HG02571 (cell line): ENCODE data around the gene SERPINB10.
"Not testable (repeated sequence)": the region's sequence is repeated elsewhere in the genome, so short reads cannot be mapped to it uniquely, and the experiment has no call there.

ENCODE experiments used
- ATAC-seq: cut with Tn5 transposase; IDR thresholded peaks from one replicate; pipeline ENCODE4 v1.9.1; 2021; ENCODE audit warnings: mild to moderate bottlenecking, moderate library complexity; ENCODE audit not compliant: unreplicated experiment

SERPINB10 gene

DNA sequence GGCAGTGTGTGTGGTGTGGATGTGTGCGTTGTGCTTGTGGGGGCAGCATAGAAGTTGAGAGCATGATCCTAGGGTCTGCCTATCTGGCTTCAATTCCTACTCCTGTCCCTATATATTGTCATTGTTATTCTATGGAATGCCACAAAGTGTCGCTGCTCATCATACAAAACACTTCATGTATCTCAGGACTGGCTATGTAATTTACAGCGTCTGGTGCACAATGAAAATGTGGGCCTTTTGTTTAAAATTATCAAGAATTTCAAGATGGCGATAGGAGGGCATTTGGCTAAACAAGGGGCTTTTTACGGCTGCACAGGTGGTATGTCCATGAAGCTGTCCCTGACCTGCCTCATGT lies 16.8 kb upstream of the SERPINB10 start:
- no peak for ATAC-seq

DNA sequence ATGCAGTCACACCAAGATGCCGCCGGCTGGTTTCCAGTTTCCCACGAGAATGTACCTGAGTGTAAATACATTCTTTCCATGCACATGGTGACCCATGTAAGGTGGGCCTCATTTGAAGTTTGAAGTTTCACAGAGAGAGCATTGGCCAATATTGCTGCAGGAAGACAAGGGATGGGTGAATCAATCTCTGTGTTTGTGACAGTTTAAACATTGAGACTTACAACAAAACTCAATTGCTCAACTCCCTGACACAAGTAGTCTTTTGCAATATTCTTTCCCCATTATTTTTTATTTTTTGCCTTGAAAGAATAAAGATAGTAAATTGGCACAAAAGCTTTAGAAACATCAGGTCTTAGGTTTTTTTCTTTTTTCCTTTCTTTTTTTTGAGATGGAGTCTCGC lies 15.2 kb upstream of the SERPINB10 start:
- no peak for ATAC-seq

DNA sequence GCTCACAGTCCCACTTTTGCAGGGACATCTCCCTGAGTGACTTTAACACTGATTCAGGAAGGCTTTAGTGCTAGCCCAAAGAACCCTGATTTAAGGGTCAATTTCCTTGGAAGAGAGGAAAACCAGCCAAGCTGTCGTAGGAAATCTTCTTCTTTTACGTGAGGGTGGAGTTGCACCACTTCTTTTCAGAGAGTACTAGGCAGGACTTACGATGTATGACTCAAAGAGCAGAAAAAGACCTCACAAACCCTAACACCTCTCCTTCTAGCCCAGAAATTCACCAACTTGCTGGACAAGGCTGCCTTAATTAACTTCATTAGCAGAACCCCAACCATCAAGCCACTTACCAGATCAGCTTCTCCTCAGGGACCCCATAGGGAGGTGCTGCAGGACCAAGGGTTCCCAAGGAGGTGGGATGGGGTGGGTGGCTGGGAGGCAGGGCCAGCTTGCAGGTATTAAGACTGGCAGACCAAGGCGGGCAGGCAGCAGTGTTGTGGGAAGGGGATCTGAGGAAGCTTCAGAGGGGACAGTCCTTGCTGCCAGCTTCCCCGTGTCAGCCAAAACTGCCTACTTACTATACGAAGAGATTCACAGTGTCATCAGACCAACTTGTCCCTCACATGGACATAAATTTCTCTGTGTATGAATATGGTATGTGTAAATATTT lies 13.5 kb upstream of the SERPINB10 start:
- ATAC-seq: no peak

DNA sequence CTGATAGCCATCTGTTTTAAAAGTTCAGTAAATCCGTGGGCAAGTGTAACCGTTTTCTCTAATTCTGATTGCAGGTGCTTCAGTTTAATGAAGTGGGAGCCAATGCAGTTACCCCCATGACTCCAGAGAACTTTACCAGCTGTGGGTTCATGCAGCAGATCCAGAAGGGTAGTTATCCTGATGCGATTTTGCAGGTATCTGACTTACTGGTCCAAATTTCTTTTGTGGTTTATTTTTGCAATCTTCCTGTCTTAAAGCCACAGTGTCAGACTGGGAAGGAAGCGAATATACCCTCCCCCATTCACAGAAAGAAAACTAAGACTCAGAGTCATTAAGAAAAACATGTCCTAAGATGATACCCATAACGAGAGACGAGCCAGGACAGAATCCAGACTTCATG lies 12.6 kb upstream of the SERPINB10 start:
- ATAC-seq: no peak

DNA sequence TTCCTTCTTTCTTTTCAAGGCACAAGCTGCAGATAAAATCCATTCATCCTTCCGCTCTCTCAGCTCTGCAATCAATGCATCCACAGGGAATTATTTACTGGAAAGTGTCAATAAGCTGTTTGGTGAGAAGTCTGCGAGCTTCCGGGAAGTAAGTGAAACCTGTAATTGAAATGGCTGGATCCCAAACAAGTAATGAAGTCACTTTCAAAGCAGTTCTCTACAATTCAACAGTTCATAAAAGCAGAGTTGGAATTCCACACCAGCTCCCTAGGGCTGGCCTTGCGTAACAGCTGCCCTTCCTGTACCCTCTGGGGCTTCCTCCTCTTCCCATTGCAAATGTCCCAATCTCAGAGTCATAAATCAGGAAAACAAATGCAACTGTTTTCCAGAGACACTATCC lies 10.7 kb upstream of the SERPINB10 start:
- no peak for ATAC-seq

DNA sequence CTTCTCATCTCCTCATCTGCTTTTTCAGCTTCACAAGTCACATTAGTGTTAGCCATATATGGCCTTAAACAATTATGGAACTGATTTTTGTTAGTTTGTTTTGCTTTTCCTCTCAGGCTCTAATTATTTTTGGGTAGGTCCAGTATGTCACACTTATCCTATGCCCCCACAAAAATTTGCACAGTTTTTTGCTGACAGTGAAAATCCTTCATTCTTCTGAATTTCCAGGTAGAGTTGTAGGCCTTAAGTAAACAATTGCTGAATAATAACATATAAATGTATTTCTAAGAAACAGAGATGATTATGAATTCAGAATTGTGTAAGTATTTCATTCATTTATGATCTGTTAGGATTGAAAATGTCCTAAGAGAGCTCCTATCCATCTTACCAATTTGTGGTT lies 8.6 kb upstream of the SERPINB10 start:
- ATAC-seq: no peak

DNA sequence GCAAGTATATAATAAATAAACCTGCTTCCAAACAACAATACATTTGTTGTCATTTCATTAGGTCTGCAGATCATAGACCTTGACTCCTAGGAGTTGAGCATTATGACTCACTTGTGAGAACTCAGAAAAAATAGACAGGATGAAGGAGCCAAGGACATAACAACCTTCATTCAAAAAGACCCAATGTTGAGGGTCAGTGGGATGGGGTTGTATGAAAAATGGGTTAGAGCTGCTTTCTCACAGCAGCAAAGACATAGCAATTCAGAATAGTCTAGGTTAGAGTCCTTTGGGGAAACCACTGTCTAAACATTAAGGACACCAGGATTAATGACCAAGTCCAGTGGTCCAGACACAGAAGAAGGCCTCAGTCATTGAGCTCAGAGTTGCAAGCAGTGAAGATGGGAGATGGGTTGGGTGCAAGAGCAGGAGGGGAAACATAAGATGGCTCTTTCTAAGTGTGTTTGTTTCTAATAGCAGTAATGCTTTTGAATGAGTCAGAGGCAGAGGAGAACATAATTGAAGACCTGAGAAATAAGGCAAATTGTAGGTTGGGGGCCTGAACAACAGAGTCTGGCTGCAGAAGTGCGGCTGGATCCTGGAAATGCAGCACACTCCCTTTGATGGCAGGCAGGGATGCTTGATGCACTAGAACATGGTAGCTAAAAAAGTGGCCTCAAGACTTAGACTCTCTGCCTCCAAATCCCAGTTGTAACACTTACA lies 3.7 kb upstream of the SERPINB10 start:
- ATAC-seq: no peak

DNA sequence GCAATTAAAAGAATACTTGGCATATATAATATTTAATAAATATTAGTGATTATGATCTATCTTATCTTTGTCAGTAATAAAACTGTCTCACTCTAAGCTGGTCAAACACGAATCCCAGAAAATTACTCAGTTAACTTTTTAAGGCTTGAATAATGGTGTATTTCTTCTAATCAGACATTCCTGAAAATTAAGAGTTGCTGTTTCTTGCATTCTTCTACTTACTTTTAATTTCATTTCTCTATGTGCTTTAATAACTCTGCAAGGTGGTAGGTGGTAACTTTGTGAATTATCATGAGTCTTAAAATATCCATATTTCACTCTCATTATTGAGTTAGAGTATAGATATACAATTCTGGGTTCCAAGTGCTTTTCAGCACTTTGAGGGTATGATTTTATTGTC lies 3.1 kb upstream of the SERPINB10 start:
- no peak for ATAC-seq

DNA sequence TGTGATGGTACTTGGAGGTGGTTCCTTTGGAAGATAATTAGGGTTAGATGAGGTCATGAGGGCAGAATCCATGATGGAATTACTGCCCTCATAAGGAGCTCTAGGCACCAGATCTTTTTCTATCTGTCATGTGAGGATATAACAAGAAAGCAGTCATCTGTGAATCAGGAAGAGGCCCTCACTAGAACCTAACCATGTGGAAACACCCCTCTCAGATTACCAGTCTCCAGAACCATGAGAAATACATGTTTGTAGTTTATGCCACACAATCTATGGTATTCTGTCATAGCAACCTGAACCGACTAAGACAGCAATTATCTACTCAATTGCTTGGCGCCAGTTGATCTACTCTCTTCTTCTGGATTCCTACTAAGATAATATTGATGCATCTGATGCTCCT lies 2.4 kb upstream of the SERPINB10 start:
- no peak for ATAC-seq

DNA sequence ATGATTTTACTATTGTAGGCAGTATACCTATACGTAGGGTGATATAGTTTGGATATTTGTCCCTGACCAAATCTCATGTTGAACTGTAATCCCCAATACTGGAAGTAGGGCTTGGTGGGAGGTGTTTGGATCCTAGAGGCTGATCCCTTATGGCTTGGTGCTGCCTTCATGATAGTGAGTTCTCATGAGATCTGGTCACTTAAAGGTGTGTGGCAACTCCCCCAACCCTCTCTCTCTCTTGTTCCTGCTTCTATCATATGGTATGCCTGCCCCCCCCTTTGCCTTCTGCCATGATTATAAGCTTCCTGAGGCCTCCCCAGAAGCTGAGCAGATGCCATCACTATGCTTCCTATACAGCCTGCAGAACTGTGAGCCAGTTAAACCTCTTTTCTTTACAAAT lies 1.7 kb upstream of the SERPINB10 start:
- no peak for ATAC-seq

DNA sequence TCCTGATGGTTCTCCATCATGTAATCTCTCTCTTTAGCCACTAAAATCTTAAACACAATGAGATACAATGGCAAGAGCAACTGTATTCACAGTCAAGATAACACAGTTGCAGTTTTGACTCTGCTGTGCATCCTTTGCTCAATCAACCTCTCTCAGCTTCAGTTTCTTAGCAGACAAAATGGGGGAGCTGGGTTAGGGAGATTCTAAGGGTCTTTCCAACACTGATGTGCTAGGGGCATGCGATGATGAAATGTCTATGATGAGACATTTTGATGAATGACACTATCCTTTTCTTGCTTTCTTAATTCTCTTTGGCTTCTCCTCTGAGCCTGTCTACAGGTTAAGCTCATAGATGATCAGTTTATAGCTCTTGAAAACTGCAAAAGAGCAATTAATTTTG lies 1.1 kb downstream of the SERPINB10 start:
- no peak for ATAC-seq

DNA sequence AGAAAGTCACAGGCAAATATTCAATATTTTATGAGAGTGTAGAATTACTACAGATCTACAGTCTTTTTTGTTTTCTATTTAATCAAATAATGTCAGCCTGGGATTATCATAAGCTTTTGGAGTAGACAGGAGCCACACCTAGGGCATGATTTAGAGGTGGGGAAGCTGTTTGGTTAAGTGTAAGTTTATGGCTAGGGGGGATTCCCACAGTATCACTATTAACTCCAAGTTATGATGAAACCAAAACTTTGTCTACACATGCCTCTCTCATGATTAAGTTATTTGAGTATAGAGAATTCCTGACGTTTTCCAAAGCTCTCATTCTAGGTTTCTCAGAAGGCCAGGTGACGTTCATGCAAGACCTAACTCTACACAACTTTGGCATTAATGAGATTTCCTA lies 2.1 kb downstream of the SERPINB10 start:
- ATAC-seq: peak; percentile 58

DNA sequence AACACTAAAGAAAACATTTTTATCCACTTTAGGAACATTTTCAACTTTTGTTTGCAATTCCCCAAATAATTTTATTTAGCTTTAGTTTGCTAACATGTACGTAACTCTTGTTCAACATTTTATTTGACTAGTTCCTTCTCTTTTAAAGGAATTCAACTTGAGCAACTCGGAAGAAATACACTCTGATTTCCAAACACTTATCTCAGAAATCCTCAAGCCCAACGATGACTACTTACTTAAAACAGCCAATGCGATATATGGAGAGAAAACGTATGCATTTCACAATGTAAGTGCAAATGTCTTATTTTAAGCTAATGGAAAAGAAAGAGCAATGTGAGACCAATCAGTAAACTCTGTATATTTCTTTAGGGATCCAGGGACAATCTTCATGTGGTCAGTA lies 10.1 kb downstream of the SERPINB10 start:
- ATAC-seq: no peak

DNA sequence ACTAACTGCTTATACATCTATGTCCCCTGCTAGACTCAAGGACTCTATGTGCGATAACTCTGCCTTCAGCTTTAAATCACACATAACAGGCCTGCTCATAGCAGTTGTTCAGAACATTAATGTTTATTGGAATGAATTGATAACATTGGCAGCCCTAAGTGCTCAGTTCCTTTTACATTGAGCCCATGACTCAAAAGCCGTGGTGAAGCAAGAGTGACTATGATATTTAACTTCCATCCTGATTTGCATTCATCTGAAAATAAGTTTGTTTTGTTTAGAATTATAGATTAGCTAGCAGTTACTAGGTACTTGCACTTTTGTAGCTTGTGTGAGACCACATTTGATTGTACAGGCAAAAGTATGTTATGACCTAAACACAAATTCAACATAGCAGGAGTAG lies 14.3 kb downstream of the SERPINB10 start:
- no peak for ATAC-seq

DNA sequence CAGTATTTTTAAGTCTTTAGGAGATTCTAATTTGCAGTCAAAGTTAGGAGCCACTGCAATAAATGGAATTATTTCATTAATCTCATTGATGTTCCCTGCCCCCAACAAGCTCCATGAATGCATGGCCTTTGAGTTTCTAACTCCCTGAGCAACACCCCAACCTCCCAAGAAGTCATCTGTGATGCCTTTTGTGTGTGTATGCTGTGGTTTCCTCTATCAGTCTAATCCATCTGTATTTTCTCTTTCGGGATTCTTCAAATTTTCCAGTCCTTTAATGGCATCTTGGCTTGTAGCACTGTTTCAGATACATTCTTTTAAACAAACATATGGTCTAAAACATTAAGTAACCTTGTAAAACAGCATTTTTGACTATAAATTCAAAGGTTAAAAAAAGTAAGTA lies 16.8 kb downstream of the SERPINB10 start:
- ATAC-seq: no peak

DNA sequence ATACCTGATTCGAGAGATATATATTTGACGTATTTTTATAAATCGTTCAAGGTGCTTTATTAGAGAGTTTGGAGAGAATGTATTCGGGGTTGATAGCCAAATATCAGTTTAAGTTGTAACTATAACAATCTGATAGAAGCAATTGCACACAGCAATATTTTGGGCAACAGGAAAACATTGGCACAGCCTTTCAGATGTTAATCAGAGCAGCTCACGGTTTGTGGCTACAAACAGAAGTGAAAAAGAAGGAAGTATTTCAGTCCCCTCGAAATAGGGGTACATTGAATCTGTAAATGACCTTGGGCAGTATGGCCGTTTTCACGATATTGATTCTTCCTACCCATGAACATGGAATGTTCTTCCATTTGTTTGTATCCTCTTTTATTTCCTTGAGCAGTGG lies 20.6 kb downstream of the SERPINB10 start:
- ATAC-seq: no peak

DNA sequence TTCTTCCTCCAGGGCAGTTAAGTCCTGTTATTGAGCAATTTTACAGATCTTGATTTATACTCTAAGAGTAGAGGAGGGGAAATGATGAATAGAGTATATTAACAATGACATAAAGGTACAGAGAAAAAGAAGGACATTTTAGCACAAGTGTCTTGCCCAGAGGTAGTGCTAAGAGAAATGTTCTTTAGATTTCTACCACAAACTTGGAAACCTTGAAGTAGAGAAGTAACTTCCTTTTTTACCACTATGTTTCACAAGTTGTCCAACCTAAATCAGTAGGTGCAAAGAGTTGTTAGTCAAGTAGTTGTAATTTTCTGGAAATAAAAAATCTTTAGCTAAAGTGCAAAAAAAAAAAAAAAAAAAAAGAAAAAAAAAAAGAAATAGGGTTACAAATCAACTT lies 21.6 kb downstream of the SERPINB10 start:
- ATAC-seq: not testable (repeated sequence)

DNA sequence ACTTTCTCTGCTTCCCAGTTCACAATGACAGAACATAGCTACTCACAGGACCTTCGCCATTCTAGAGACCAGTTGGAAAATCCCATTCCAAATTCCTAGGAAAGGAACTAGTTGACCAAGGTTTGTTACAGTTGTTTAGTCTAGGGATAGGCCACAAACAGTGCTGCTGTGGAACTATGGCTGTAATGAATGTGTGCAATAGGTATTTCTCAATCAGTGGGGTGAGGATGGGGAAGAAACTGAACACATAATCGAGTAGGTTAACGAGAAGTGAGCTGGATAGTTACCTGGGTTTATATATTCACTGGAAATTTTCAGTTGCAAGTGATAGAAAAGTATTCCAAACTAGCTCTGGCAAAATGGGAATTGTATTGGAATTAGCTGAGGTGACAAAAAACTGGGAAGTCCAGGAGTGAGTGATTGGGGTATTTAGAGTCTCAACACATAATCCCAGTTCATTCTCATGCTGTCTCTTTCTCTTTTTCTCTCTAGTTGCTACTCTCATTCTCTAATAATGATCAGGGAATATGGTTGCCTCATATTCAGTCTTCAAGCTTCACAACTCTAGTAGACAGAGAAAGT lies 23.1 kb downstream of the SERPINB10 start:
- no peak for ATAC-seq

DNA sequence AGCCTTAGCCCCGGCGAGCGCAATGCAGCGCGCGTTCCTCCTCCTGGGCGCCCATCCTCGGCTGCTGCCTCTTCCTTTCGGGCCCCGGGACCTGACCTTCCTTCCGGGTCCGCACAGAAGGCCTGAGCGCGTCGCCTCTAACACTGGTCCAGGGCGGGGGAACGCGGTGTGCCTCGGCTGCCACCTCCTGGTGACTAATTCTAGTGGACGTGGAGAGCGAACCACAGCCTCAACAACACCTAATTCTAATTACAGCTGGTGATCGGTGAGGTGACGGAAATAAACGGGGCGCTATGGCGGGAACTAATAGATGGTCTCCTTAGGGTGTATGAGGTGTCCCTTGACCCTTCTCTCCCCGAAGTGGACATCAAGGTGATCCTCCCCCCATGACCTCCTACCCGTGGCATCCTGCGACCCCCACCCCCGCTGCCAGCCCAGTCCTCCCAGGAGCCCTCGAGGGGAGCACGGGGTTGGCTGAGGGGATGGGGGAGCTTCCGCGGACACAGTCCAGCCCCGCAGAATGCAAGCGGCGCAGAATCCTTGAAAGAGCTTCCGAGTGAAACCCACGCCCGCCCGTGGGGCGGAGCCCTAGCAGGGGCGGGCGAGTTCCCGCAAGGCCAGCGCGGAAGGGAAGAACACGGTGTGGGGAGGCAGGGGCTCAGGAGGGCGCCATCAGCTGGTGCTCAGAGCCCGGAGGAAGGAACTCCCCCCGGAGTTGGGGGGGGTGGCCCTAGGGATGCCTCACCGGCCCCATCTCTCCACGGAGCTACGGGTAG lies 28.6 kb downstream of the SERPINB10 start:
- peak; percentile 97 for ATAC-seq

DNA sequence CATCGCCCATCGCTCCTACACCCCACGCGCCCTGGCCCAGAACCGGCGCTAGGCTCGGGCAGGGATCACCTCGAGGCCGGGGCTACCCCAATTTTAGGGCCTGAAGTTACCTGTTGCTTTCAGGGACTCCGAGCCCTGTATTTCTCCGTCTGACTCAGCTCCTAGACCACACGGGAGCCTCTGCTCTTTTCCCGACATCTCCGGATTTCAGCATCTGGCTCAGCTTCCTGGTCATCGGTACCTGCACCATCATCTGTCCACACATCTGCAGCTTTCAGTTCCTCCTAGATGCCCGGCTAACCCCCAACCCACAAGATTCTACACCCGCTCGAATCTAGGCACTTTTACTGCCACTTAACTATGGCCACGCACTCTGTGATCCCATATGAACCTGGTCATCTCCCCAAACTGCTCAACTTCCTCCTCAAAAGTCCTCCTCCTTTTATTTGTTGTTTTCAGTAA lies 29.2 kb downstream of the SERPINB10 start:
- ATAC-seq: peak; percentile 32

DNA sequence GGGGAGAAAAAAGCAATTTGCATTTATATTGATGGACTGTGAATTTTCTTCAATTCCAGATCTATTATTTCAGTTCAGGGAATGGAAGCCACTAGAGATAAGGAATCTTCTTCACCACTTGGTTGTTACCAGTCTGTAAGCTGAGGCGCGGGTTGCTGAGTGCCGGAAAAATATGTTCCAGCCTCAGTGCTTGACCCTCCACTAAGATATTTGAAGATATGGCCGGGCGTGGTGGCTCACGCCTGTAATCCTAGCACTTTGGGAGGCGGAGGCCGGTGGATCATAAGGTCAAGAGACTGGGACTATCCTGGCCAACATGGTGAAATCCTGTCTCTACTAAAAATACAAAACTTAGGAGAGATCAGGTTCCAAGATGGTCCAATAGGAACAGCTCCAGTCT lies 32.2 kb downstream of the SERPINB10 start:
- no peak for ATAC-seq
